HG02840 (cell line): ENCODE data around the gene GTF2F1.
"Not testable (repeated sequence)": the region's sequence is repeated elsewhere in the genome, so short reads cannot be mapped to it uniquely, and the experiment has no call there.

Experiments used
- ATAC-seq: cut with Tn5 transposase; IDR thresholded peaks from one replicate; pipeline ENCODE4 v1.9.1; 2021; ENCODE audit warnings: mild to moderate bottlenecking, moderate library complexity, moderate number of reproducible peaks; ENCODE audit not compliant: unreplicated experiment, low FRiP score

Gene GTF2F1

DNA sequence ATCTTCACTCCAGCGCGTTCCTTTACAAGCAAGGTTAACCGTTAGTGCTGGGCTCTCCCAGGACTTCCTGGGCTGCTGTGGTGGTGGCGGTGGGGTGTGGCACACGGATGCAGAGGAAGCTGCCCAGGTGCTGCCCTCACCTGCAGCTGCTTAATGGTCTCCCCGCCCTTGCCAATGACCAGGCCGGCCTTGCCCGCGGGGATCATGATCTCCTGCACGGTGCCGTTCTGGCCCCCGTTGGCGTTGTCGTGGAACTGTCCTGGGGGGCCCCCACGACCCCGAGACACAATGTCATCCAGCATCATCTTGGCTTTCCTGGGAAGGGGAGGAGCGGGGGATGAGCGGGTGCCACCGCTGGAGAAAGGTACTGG lies 25.6 kb upstream of the GTF2F1 start:
- no peak for ATAC-seq

DNA sequence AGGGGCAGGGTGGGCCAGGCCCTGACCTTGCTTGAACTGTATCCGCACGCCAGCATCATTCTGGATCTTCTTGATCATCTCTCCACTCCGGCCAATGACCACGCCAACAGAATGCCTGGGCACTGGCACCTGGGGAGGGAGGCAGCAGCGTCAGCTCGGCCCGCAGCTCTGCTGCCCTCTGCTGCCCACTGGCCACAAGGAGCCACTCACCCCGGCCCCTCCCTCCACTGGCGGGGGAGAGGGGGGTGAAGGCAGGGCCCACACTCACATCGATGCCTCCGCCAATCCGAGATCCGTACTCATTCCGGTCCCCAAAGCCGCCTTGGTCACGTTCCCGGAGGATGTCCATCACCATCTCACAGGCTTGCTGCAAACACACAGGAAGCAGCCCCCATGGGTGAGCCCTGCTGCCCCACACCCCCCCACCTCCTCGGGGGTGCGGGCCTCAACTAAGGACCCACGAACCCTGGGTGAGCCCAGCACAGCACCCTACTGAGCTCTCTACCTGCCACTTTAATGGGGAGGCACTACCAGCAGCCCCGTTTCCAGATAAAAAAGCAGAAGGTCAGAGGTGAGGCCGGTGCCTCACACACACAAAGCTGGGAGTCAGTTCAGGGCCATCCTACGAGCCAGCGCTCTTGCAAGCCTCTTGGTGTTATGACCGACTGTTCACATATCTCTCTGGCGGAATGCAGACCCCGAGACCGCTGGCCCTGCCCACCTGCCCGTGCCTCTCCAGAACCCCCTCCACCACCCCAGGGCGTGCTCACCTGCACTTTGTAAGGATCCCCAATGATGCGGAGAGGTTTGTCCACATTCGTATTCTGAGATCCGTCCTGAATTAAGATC lies 25.0 kb upstream of the GTF2F1 start:
- ATAC-seq: no peak

GRCh38 chr19:6416658-6417405 lies 23.9 kb upstream of the GTF2F1 start:
- no peak for ATAC-seq

- ATAC-seq: no peak
Measured at GRCh38 chr19:6415591-6416190, 22.7 kb upstream of the GTF2F1 start.

- ATAC-seq: no peak
Measured at GRCh38 chr19:6414793-6415590, 22.0 kb upstream of the GTF2F1 start.

- no peak for ATAC-seq
Measured at GRCh38 chr19:6413721-6414643, 21.0 kb upstream of the GTF2F1 start.

- no peak for ATAC-seq
Measured at GRCh38 chr19:6413291-6413690, 20.3 kb upstream of the GTF2F1 start.

GRCh38 chr19:6412447-6413091 lies 19.6 kb upstream of the GTF2F1 start:
- no peak for ATAC-seq

DNA sequence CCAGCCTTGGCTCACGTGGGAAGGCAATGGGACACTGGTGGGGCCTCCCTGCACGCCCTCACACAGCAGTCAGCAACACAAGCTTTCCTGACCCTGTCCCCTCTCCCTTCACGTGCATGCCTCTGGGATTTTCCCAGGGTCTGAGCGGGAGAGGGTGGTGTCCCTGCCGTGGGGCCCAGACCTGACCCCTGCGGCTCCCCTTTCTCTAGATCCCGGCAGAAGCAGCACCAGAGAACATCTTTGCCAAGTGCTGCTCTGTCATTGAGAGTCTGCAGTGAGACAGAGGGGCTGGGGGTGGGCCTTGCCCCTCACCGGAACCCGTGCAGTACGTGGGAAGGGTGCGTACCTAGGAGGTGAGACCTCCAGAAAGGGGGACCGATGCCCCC lies 19.1 kb upstream of the GTF2F1 start:
- no peak for ATAC-seq

DNA sequence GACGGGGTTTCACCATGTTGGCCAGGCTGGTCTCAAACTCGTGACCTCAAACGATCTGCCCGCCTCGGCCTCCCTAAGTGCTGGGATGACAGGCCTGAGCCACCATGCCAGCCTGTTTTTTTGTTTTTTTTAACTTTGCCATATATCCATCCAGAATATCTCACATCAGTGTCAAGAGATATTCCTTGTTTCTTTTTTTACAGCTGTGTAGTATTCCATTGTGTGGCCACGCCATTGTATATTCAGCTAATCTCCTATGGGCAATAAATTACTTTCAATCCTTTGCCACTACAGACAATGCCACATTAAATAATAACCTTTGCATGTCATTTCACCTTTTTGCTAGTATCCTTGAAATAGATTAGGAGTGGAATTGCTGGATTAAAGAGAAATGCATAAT lies 16.4 kb upstream of the GTF2F1 start:
- no peak for ATAC-seq

GRCh38 chr19:6406401-6406800 lies 13.4 kb upstream of the GTF2F1 start:
- ATAC-seq: no peak

DNA sequence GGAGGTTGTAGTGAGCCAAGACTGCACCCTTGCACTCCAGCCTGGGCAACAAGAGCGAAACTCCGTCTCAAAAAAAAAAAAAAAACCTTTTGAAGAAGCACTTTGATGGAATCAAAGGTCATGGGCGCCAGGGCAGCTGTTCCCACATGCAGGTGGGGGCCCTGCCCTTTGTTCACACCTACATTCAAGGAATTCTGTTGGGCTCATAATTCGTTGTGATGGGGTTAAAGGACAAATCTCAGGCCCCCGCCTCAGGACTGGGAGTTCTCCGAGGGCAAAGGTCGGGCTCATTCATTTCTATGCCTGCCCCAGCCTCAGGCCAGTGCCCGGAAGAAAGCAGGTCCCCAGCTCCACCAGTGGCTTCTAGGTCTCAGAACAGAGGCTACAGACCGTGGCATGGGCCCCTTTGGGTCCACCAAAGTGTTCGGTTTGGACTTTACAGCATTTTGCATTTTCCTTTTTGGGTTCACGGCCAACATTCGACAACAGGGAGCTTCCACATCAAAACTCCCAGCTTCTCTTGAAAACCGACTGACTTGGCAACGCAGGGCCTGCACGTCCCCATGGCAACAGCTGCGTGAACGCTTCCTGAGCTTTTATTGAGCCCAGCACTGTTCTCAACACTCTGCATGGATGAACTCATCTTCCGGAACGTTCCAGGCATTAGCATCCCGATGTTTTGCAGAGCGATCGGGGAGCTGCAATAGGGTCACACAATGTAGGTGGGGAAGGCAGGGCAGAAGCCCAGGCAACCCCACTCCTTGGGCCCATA lies 10.1 kb upstream of the GTF2F1 start:
- no peak for ATAC-seq

- no peak for ATAC-seq
Measured at GRCh38 chr19:6402058-6402457, 9.1 kb upstream of the GTF2F1 start.

GRCh38 chr19:6400062-6400944 lies 7.3 kb upstream of the GTF2F1 start:
- not testable (repeated sequence) for ATAC-seq

- ATAC-seq: no peak
Measured at GRCh38 chr19:6396305-6396704, 3.3 kb upstream of the GTF2F1 start.

DNA sequence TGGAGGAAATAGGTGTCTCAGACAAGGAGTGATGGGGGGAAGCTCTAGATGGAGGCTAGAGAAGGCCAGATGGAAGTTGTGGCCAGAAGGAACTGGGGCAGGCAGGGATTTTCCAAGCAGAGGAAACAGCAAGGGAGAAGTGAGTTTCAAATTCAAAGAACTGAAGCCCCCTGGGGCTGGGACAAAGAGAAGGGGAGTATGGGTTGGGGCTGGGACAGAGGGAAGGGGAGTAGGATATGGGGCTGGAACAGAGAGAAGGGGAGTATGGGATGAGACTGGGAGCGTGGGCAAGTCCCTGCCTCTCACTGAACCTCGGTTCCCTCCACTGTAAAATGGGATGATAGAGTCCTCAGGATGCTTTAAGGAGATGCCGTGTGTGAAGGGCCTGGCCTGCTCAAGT lies 1.9 kb upstream of the GTF2F1 start:
- ATAC-seq: no peak

- ATAC-seq: no peak
Measured at GRCh38 chr19:6393983-6394412, 1.0 kb upstream of the GTF2F1 start.
